IMR-90 (cell line): Measurements from ENCODE around the gene SYT2. TPM values are rescaled to one million over a fixed set of nuclear protein-coding genes. Genes with fewer than 3 reads are reported as not detected.
"Not testable (repeated sequence)": the region's sequence is repeated elsewhere in the genome, so short reads cannot be mapped to it uniquely, and the experiment has no call there.

Experiments used
- ATAC-seq: fragments of 200-7000 bp; cut with Tn5 transposase; 2 replicates; pipeline ENCODE4 v1.9.1; 2020; ENCODE audit warnings: low read depth, mild to moderate bottlenecking, moderate library complexity
- BruUV-seq: library from RNA; stranded (reverse); fragments of 400-500 nt; replicated peaks from 2 replicates; lab custom pipeline; 2021; lab: Mats Ljungman, UMichigan
- CTCF ChIA-PET: fragments of 300-600 bp; formaldehyde crosslinking; extraction: SDS; loops from one replicate; lab custom pipeline; 2021; ENCODE audit warnings: antibody characterized with exemption; lab: Yijun Ruan, JAX
- POLR2A ChIA-PET: fragments of 300-600 bp; sonication (Branson Sonifier 250); formaldehyde crosslinking; loops from one replicate; lab custom pipeline; 2022; ENCODE audit warnings: antibody characterized with exemption; ENCODE audit not compliant: unreplicated experiment; lab: Charles Lee
- DNase-seq: peaks from one replicate; pipeline ENCODE4 v3.0.0; 2013
- H2AFZ ChIP-seq: replicated peaks from 2 replicates; pipeline ENCODE3; 2013; ENCODE audit warnings: low read length, mild to moderate bottlenecking; ENCODE audit not compliant: poor library complexity
- H2AK5ac ChIP-seq: 2 replicates; pipeline ENCODE4 v1.6.1; 2013; ENCODE audit warnings: low read depth, low read length, inconsistent platforms
- H2AK9ac ChIP-seq: replicated peaks from 2 replicates; pipeline ENCODE3; 2013; ENCODE audit warnings: mild to moderate bottlenecking, low read depth, low read length, moderate library complexity; ENCODE audit not compliant: poor library complexity
- H2BK120ac ChIP-seq: 2 replicates; pipeline ENCODE4 v1.6.1; 2013; ENCODE audit warnings: low read depth, low read length, inconsistent platforms
- H2BK15ac ChIP-seq: 3 replicates; pipeline ENCODE4 v1.6.1; 2013; ENCODE audit warnings: low read depth, low read length, inconsistent platforms
- H2BK20ac ChIP-seq: 2 replicates; pipeline ENCODE4 v1.6.1; 2013; ENCODE audit warnings: low read depth, mild to moderate bottlenecking, inconsistent platforms, low read length, moderate library complexity
- H2BK5ac ChIP-seq: 2 replicates; pipeline ENCODE4 v1.6.1; 2013; ENCODE audit warnings: mild to moderate bottlenecking, low read depth, low read length, inconsistent platforms; ENCODE audit not compliant: poor library complexity, severe bottlenecking
- H3K14ac ChIP-seq: replicated peaks from 2 replicates; pipeline ENCODE4 v1.6.1; 2013; ENCODE audit warnings: low read depth, low read length, inconsistent platforms
- H3K18ac ChIP-seq: 2 replicates; pipeline ENCODE4 v1.6.1; 2013; ENCODE audit warnings: low read depth, low read length, control low read depth
- H3K23ac ChIP-seq: 2 replicates; pipeline ENCODE4 v1.6.1; 2013; ENCODE audit warnings: low read depth, low read length, inconsistent platforms
- H3K27ac ChIP-seq: 2 replicates; pipeline ENCODE4 v1.5.1; 2013; ENCODE audit warnings: mild to moderate bottlenecking, control low read depth, low read length; ENCODE audit not compliant: insufficient read depth
- H3K27me3 ChIP-seq: 2 replicates; pipeline ENCODE4 v1.6.1; 2013; ENCODE audit warnings: low read length; ENCODE audit not compliant: control insufficient read depth, insufficient read depth
- H3K36me3 ChIP-seq: 2 replicates; pipeline ENCODE4 v1.6.1; 2013; ENCODE audit warnings: low read length, mixed read lengths; ENCODE audit not compliant: control insufficient read depth, insufficient read depth
- H3K4ac ChIP-seq: 2 replicates; pipeline ENCODE4 v1.6.1; 2013; ENCODE audit warnings: low read depth, low read length, inconsistent platforms
- H3K4me1 ChIP-seq: 2 replicates; pipeline ENCODE4 v1.6.1; 2013; ENCODE audit warnings: low read length, mixed read lengths; ENCODE audit not compliant: control insufficient read depth, insufficient read depth
- H3K4me2 ChIP-seq: 2 replicates; pipeline ENCODE4 v1.6.1; 2013; ENCODE audit warnings: low read depth, mild to moderate bottlenecking, control low read depth, low read length, moderate library complexity
- H3K4me3 ChIP-seq: 2 replicates; pipeline ENCODE4 v1.5.1; 2013; ENCODE audit warnings: low read depth, mild to moderate bottlenecking, control low read depth, low read length, moderate library complexity; ENCODE audit not compliant: insufficient read depth
- H3K56ac ChIP-seq: 2 replicates; pipeline ENCODE4 v1.6.1; 2013; ENCODE audit warnings: low read length, inconsistent platforms; ENCODE audit not compliant: insufficient read depth; ENCODE audit errors: extremely low read depth
- H3K79me1 ChIP-seq, 2 experiments: 2 replicates each; pipeline ENCODE4 v1.6.1; 2013; ENCODE audit warnings: low read length in 2 of 2, inconsistent platforms in 1 of 2, low read depth in 1 of 2
- H3K9ac ChIP-seq: 2 replicates; pipeline ENCODE4 v1.6.1; 2013; ENCODE audit warnings: low read depth, low read length, control low read depth
- H3K9me1 ChIP-seq: 2 replicates; pipeline ENCODE4 v1.6.1; 2013; ENCODE audit warnings: low read length, inconsistent platforms; ENCODE audit not compliant: insufficient read depth
- H3K9me3 ChIP-seq: 2 replicates; pipeline ENCODE4 v1.6.1; 2013; ENCODE audit warnings: low read length; ENCODE audit not compliant: control insufficient read depth, insufficient read depth
- H4K20me1 ChIP-seq: 2 replicates; pipeline ENCODE4 v1.6.1; 2013; ENCODE audit warnings: low read length, inconsistent platforms; ENCODE audit not compliant: insufficient read depth
- H4K5ac ChIP-seq: 2 replicates; pipeline ENCODE4 v1.6.1; 2013; ENCODE audit warnings: mild to moderate bottlenecking, low read depth, low read length, control low read depth
- H4K8ac ChIP-seq, 2 experiments: 2 replicates each; pipeline ENCODE4 v1.6.1; 2013; ENCODE audit warnings: low read depth in 2 of 2, low read length in 2 of 2, control low read depth in 1 of 2, inconsistent platforms in 1 of 2
- H4K91ac ChIP-seq: 2 replicates; pipeline ENCODE4 v1.6.1; 2013; ENCODE audit warnings: low read depth, low read length, inconsistent platforms; ENCODE audit not compliant: insufficient read depth
- CEBPB ChIP-seq: IDR thresholded peaks from 2 replicates; pipeline ENCODE4 v1.6.1; 2012; ENCODE audit warnings: low read depth, low read length, improper control_type of control experiment
- MAFK ChIP-seq: IDR thresholded peaks from 2 replicates; pipeline ENCODE4 v1.6.1; 2012; ENCODE audit warnings: low read depth, low read length, improper control_type of control experiment
- MAZ ChIP-seq: IDR thresholded peaks from 2 replicates; pipeline ENCODE4 v1.6.1; 2012; ENCODE audit warnings: low read depth, mild to moderate bottlenecking, low read length, improper control_type of control experiment, moderate library complexity, borderline replicate concordance
- NFE2L2 ChIP-seq: fragments of 150-350 bp; IDR thresholded peaks from 2 replicates; pipeline ENCODE4 v1.6.1; 2016; ENCODE audit warnings: low read depth, mild to moderate bottlenecking, low read length
- WGBS, 2 experiments: methylation state at CpG; one replicate each; pipeline versions ENCODE4 v1.1.5 to v1.1.7; 2013; ENCODE audit warnings: missing lambda C conversion rate in 2 of 2; ENCODE audit not compliant: insufficient read length in 1 of 2; ENCODE audit errors: extremely low coverage in 2 of 2; 5-methylcytosine and 5-hydroxymethylcytosine counted together
- dilution Hi-C: fragments of 300-500 bp; cut with HindIII; formaldehyde crosslinking; loops from one replicate; pipeline ENCODE4 v1.14.3; 2018; ENCODE audit warnings: low sequenced_read_pairs; ENCODE audit not compliant: unreplicated experiment
- in situ Hi-C: fragments of 300-500 bp; cut with MboI; formaldehyde crosslinking; loops from 3 replicates; pipeline ENCODE4 v1.14.3; 2019; ENCODE audit warnings: low sequenced_read_pairs, inconsistent platforms, mixed read lengths
- intact Hi-C: fragments of 100-400 bp; cut with micrococcal nuclease; formaldehyde crosslinking; loops from 2 replicates; pipeline ENCODE4 v1.10.0; 2022
- polyA plus RNA-seq, 3 experiments: library from polyadenylated mRNA; depleted of rRNA; stranded (reverse); fragments of >200 nt; gene quantifications; 2 replicates each; pipeline ENCODE4 v1.2.3, GENCODE V29; 2012; ENCODE audit warnings: low replicate concordance in 1 of 3
- total RNA-seq: library from RNA; depleted of rRNA; stranded (reverse); fragments of >200 nt; gene quantifications from 2 replicates; pipeline ENCODE4 v1.2.3, GENCODE V29; 2012

SYT2 gene
- total and polyA plus RNA-seq, 2 of the 4 experiments (the other 2 are of a cell fraction) = under 0.01 TPM

DNA sequence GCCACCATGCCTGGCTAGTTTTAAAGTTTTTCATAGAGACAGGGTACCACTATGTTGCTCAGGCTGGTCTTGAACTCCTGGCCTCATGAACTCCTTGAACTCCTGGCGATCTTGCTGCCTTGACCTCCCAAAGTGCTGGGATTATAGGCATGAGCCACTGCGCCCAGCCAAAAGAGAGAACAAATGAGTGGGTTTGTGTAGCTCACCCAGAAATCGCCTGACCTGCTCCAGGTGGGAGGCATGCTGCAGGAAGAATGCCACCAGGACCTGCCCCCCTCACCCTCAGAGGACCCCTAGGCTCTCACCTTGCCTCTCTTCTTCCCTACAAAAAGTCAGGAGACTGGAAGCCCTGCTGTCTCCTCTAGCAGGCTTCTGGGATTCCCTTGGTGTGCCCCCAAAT, 88.8 kb downstream of the SYT2 start:
- no peak overlapping the region for H3K23ac ChIP-seq
- H3K36me3 ChIP-seq = no peaks in the 10 kb centered on the region
- no peaks in the 10 kb centered on the region for H3K27me3 ChIP-seq
- BruUV-seq = no TSS peak
- H2AK5ac ChIP-seq = peak overlapping the region; percentile 39; the same call in 1 of the 2 replicates
- in situ Hi-C loops (no loop called here), intact Hi-C loops (no loop called here), dilution Hi-C loops (no loop called here)
- no peaks in the 10 kb centered on the region for H4K20me1 ChIP-seq
- no peak overlapping the region for H2BK20ac ChIP-seq
- H3K27ac ChIP-seq = no peak overlapping the region
- ChIA-PET POLR2A (no interaction called here), CTCF (no interaction called here)
- H4K91ac ChIP-seq = no peak overlapping the region
- ATAC-seq (no peak), DNase-seq (no peak)
- H3K9me3 ChIP-seq = no peaks in the 10 kb centered on the region; the same call in 1 of the 2 replicates
- no peak overlapping the region for H4K5ac ChIP-seq
- H2AFZ ChIP-seq = no peak overlapping the region
- H3K9me1 ChIP-seq = peaks cover 32% of the 10 kb centered on the region
- H3K9ac ChIP-seq = no peak overlapping the region
- no peak overlapping the region for H2BK120ac ChIP-seq
- no peak overlapping the region for H2AK9ac ChIP-seq
- H2BK5ac ChIP-seq = no peak overlapping the region
- no peak overlapping the region for H3K4me2 ChIP-seq
- H3K14ac ChIP-seq = no peak overlapping the region
- 100% methylated on average over 1 of the region's 3 CpGs; no CpG with 5 or more reads in 1 of the 2 experiments for WGBS, 2 experiments
- H4K8ac ChIP-seq = no peak overlapping the region
- no peak overlapping the region for H2BK15ac ChIP-seq
- TF ChIP-seq NFE2L2 = no peak
- TF ChIP-seq CEBPB = no peak
- TF ChIP-seq MAFK = no peak
- no peak for TF ChIP-seq MAZ
- H3K79me1 ChIP-seq = peaks cover 0 to 7% of the 10 kb centered on the region in 2 experiments; a peak in 1 of 4 replicates
- H3K56ac ChIP-seq = no peak overlapping the region
- no peak overlapping the region for H3K4me3 ChIP-seq
- H3K4me1 ChIP-seq = peaks cover 15% of the 10 kb centered on the region
- H3K18ac ChIP-seq = no peak overlapping the region
- no peak overlapping the region for H3K4ac ChIP-seq

DNA sequence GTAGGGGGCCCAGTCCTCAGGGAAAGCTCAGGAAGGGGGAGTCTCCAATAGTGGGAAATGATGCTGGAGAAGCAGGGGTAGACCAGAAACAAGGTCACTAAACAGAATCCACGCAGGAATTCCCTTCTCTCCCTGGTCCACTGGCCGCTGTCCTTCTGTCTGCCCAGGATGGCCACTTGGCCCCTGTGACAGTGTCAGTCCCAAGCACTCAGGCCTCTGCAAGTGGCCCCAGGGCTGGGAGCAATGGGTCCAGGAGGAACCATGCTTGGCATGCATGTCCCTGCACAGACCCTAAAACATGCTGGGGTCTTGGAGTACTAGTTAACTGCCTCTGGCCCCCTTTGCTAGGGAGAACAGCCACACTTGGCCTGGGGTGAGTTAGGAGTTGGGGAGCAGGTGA, 90.2 kb downstream of the SYT2 start:
- DNase-seq, intact Hi-C loops, H3K14ac ChIP-seq, CTCF ChIA-PET, H4K5ac ChIP-seq, H3K56ac ChIP-seq, H3K4me3 ChIP-seq, H4K8ac ChIP-seq, H3K4ac ChIP-seq, H2AFZ ChIP-seq, H2BK20ac ChIP-seq, dilution Hi-C loops, in situ Hi-C loops, BruUV-seq, H2BK120ac ChIP-seq, H3K27me3 ChIP-seq, H4K91ac ChIP-seq, H3K36me3 ChIP-seq, H2BK15ac ChIP-seq, H2AK9ac ChIP-seq, POLR2A ChIA-PET, ATAC-seq, H3K4me2 ChIP-seq, H3K79me1 ChIP-seq, H2BK5ac ChIP-seq, H3K27ac ChIP-seq, H3K18ac ChIP-seq, H3K23ac ChIP-seq, H4K20me1 ChIP-seq, H3K9me3 ChIP-seq, H2AK5ac ChIP-seq, H3K9ac ChIP-seq: not testable (repeated sequence)
- no CpG with 5 or more reads among the region's 2 CpGs for WGBS, 2 experiments
- peaks cover 28% of the 10 kb centered on the region for H3K4me1 ChIP-seq
- H3K9me1 ChIP-seq = peaks cover 40% of the 10 kb centered on the region
